Stimulated activated CD4-positive, alpha-beta T cell treated with anti-CD3 and anti-CD28 coated beads, Interleukin-4, amount 100 ng/mL, for 24 hours (primary cell): Measurements from ENCODE around the gene PPA1.
A peak's percentile ranks its signal among the peaks of the same experiment; 100 is the strongest.
"Not testable (repeated sequence)": the region's sequence is repeated elsewhere in the genome, so short reads cannot be mapped to it uniquely, and the experiment has no call there.

ENCODE experiments used
- DNase-seq: peaks from one replicate; pipeline ENCODE4 v3.0.0-alpha.2; 2020

The PPA1 gene

GRCh38 chr10:70206762-70207161, 26.5 kb downstream of the PPA1 start:
- DNase-seq, result no peak

- DNase-seq, result no peak
Measured at GRCh38 chr10:70201105-70201504, 32.1 kb downstream of the PPA1 start.

GRCh38 chr10:70198696-70199466, 34.3 kb downstream of the PPA1 start:
- no peak for DNase-seq

- no peak for DNase-seq
Measured at GRCh38 chr10:70197235-70197945, 35.8 kb downstream of the PPA1 start.

GRCh38 chr10:70193391-70193844, 39.8 kb downstream of the PPA1 start:
- DNase-seq, result no peak

GRCh38 chr10:70192326-70192968, 40.8 kb downstream of the PPA1 start:
- DNase-seq, result no peak

GRCh38 chr10:70191972-70192305, 41.3 kb downstream of the PPA1 start:
- DNase-seq, result no peak

GRCh38 chr10:70191161-70191971, 41.9 kb downstream of the PPA1 start:
- no peak for DNase-seq

- no peak for DNase-seq
Measured at GRCh38 chr10:70190581-70190980, 42.6 kb downstream of the PPA1 start.

- DNase-seq, result no peak
Measured at GRCh38 chr10:70190102-70190501, 43.1 kb downstream of the PPA1 start.

GRCh38 chr10:70188768-70189167, 44.5 kb downstream of the PPA1 start:
- DNase-seq, result no peak

- no peak for DNase-seq
Measured at GRCh38 chr10:70186571-70186970, 46.7 kb downstream of the PPA1 start.

- no peak for DNase-seq
Measured at GRCh38 chr10:70186090-70186489, 47.1 kb downstream of the PPA1 start.

- DNase-seq, result no peak
Measured at GRCh38 chr10:70183304-70183703, 49.9 kb downstream of the PPA1 start.

GRCh38 chr10:70179209-70179608, 54.0 kb downstream of the PPA1 start:
- DNase-seq, result not testable (repeated sequence)

GRCh38 chr10:70178139-70178725, 55.0 kb downstream of the PPA1 start:
- DNase-seq, result no peak

GRCh38 chr10:70176441-70176840, 56.8 kb downstream of the PPA1 start:
- no peak for DNase-seq

- DNase-seq, result no peak
Measured at GRCh38 chr10:70175516-70175915, 57.7 kb downstream of the PPA1 start.

- DNase-seq, result peak; percentile 33
Measured at GRCh38 chr10:70174058-70174741, 59.0 kb downstream of the PPA1 start.

- no peak for DNase-seq
Measured at GRCh38 chr10:70169649-70170364, 63.4 kb downstream of the PPA1 start.

GRCh38 chr10:70169011-70169410, 64.2 kb downstream of the PPA1 start:
- no peak for DNase-seq
